Effector memory CD4-positive, alpha-beta T cell (primary cell): ENCODE measurements around the gene TPH2.

Experiments used
- DNase-seq, 3 donors: peaks; one replicate each; pipeline ENCODE4 v3.0.0-alpha.2; 2020
- H3K27ac ChIP-seq: 2 replicates; pipeline ENCODE4 v1.7.0; 2013; ENCODE audit warnings: mild to moderate bottlenecking, low read length, moderate library complexity; ENCODE audit not compliant: insufficient read depth, poor library complexity, severe bottlenecking
- H3K27me3 ChIP-seq: replicated peaks from 2 replicates; pipeline ENCODE4 v1.7.0; 2013; ENCODE audit warnings: mild to moderate bottlenecking, low read length; ENCODE audit not compliant: insufficient read depth, control insufficient read depth, poor library complexity, severe bottlenecking
- H3K36me3 ChIP-seq: 2 replicates; pipeline ENCODE4 v1.7.0; 2013; ENCODE audit warnings: mild to moderate bottlenecking, low read length, moderate library complexity; ENCODE audit not compliant: control insufficient read depth, insufficient read depth
- H3K4me1 ChIP-seq: 2 replicates; pipeline ENCODE4 v1.7.0; 2013; ENCODE audit warnings: low read length, mild to moderate bottlenecking; ENCODE audit not compliant: control insufficient read depth, insufficient read depth, poor library complexity, severe bottlenecking
- H3K4me3 ChIP-seq: 2 replicates; pipeline ENCODE4 v1.7.0; 2013; ENCODE audit warnings: low read length, low read depth, mild to moderate bottlenecking; ENCODE audit not compliant: insufficient read depth, poor library complexity, severe bottlenecking
- H3K9me3 ChIP-seq: 2 replicates; pipeline ENCODE4 v1.7.0; 2013; ENCODE audit warnings: mild to moderate bottlenecking, low read length, moderate library complexity; ENCODE audit not compliant: control insufficient read depth

TPH2 gene

GRCh38 chr12:71942703-71943102, 4.1 kb downstream of the TPH2 start:
- H3K4me3 ChIP-seq = no peak overlapping the region
- H3K36me3 ChIP-seq = no peaks in the 10 kb centered on the region
- H3K27me3 ChIP-seq = peaks cover 12% of the 10 kb centered on the region
- no peak overlapping the region for H3K27ac ChIP-seq
- no peak for DNase-seq
- H3K9me3 ChIP-seq = no peaks in the 10 kb centered on the region
- no peaks in the 10 kb centered on the region for H3K4me1 ChIP-seq

GRCh38 chr12:71945121-71945520, 6.5 kb downstream of the TPH2 start:
- H3K27ac ChIP-seq = no peak overlapping the region
- no peak overlapping the region for H3K4me3 ChIP-seq
- no peak for DNase-seq
- no peaks in the 10 kb centered on the region for H3K36me3 ChIP-seq
- H3K4me1 ChIP-seq = no peaks in the 10 kb centered on the region
- peaks cover 7% of the 10 kb centered on the region for H3K27me3 ChIP-seq
- no peaks in the 10 kb centered on the region for H3K9me3 ChIP-seq

- no peaks in the 10 kb centered on the region for H3K36me3 ChIP-seq
- DNase-seq = no peak
- H3K4me3 ChIP-seq = no peak overlapping the region
- H3K9me3 ChIP-seq = no peaks in the 10 kb centered on the region
- H3K27ac ChIP-seq = no peak overlapping the region
- H3K27me3 ChIP-seq = peaks cover 7% of the 10 kb centered on the region
- no peaks in the 10 kb centered on the region for H3K4me1 ChIP-seq
Measured at GRCh38 chr12:71945883-71946282, 7.2 kb downstream of the TPH2 start.

- DNase-seq = no peak
- no peak overlapping the region for H3K27ac ChIP-seq
- no peaks in the 10 kb centered on the region for H3K4me1 ChIP-seq
- H3K4me3 ChIP-seq = no peak overlapping the region
- peaks cover 8% of the 10 kb centered on the region for H3K27me3 ChIP-seq
- H3K9me3 ChIP-seq = no peaks in the 10 kb centered on the region
- no peaks in the 10 kb centered on the region for H3K36me3 ChIP-seq
Measured at GRCh38 chr12:71947645-71948105, 9.0 kb downstream of the TPH2 start.

- no peaks in the 10 kb centered on the region for H3K36me3 ChIP-seq
- H3K4me3 ChIP-seq = no peak overlapping the region
- peaks cover 10% of the 10 kb centered on the region for H3K27me3 ChIP-seq
- H3K9me3 ChIP-seq = no peaks in the 10 kb centered on the region
- no peaks in the 10 kb centered on the region for H3K4me1 ChIP-seq
- DNase-seq = no peak
- no peak overlapping the region for H3K27ac ChIP-seq
Measured at GRCh38 chr12:71948390-71948789, 9.7 kb downstream of the TPH2 start.

GRCh38 chr12:71949646-71950045, 11.0 kb downstream of the TPH2 start:
- Histone ChIP-seq H3K27ac (no peak overlapping the region), H3K27me3 (peaks cover 10% of the 10 kb centered on the region), H3K9me3 (no peaks in the 10 kb centered on the region), H3K36me3 (no peaks in the 10 kb centered on the region), H3K4me1 (no peaks in the 10 kb centered on the region), H3K4me3 (no peak overlapping the region)
- DNase-seq = no peak

- Histone ChIP-seq H3K27me3 (peaks cover 8% of the 10 kb centered on the region), H3K9me3 (no peaks in the 10 kb centered on the region), H3K36me3 (no peaks in the 10 kb centered on the region), H3K4me3 (no peak overlapping the region), H3K27ac (no peak overlapping the region), H3K4me1 (no peaks in the 10 kb centered on the region)
- no peak for DNase-seq
Measured at GRCh38 chr12:71950404-71950803, 11.8 kb downstream of the TPH2 start.

GRCh38 chr12:71950819-71951218, 12.2 kb downstream of the TPH2 start:
- no peaks in the 10 kb centered on the region for H3K9me3 ChIP-seq
- no peaks in the 10 kb centered on the region for H3K4me1 ChIP-seq
- H3K4me3 ChIP-seq = no peak overlapping the region
- no peak overlapping the region for H3K27ac ChIP-seq
- no peaks in the 10 kb centered on the region for H3K36me3 ChIP-seq
- DNase-seq = no peak
- H3K27me3 ChIP-seq = peaks cover 5% of the 10 kb centered on the region

- no peak overlapping the region for H3K27ac ChIP-seq
- no peak overlapping the region for H3K4me3 ChIP-seq
Measured at GRCh38 chr12:71954083-71954778, 15.6 kb downstream of the TPH2 start.

GRCh38 chr12:71954861-71955260, 16.2 kb downstream of the TPH2 start:
- Histone ChIP-seq H3K27me3 (peaks cover 3% of the 10 kb centered on the region), H3K27ac (no peak overlapping the region), H3K4me1 (no peaks in the 10 kb centered on the region), H3K9me3 (no peaks in the 10 kb centered on the region), H3K4me3 (no peak overlapping the region), H3K36me3 (no peaks in the 10 kb centered on the region)
- DNase-seq = no peak

More at GRCh38 chr12:71954083-71954778, 15.6 kb downstream of the TPH2 start:
- no peaks in the 10 kb centered on the region for H3K9me3 ChIP-seq
- peaks cover 3% of the 10 kb centered on the region for H3K27me3 ChIP-seq
- no peaks in the 10 kb centered on the region for H3K4me1 ChIP-seq
- no peaks in the 10 kb centered on the region for H3K36me3 ChIP-seq
- no peak for DNase-seq
